MM.1S (cell line): ENCODE results near the gene DENND1A.

Source experiments
- DNase-seq: peaks from one replicate; pipeline ENCODE4 v3.0.0-alpha.2; 2015
- H2AFZ ChIP-seq: fragments of 300-600 bp; sonication (generic); 2 replicates; pipeline ENCODE4 v1.6.0; 2016; ENCODE audit warnings: antibody characterized with exemption, low read length
- H3F3A ChIP-seq: fragments of 300-600 bp; sonication (generic); 2 replicates; pipeline ENCODE4 v1.6.1; 2016; ENCODE audit warnings: mild to moderate bottlenecking, antibody characterized with exemption, low read length, moderate library complexity, mixed read lengths; ENCODE audit not compliant: insufficient read depth
- H3K27ac ChIP-seq: fragments of 300-600 bp; sonication (generic); 2 replicates; pipeline ENCODE4 v1.5.1; 2016; ENCODE audit warnings: mild to moderate bottlenecking, low read length
- H3K27me3 ChIP-seq: fragments of 300-600 bp; sonication (generic); replicated peaks from 2 replicates; pipeline ENCODE4 v1.6.0; 2016; ENCODE audit warnings: low read length; ENCODE audit not compliant: insufficient read depth
- H3K36me3 ChIP-seq: fragments of 300-600 bp; sonication (generic); replicated peaks from 2 replicates; pipeline ENCODE4 v1.6.1; 2016; ENCODE audit warnings: mild to moderate bottlenecking, low read length, mixed read lengths; ENCODE audit not compliant: insufficient read depth
- H3K4me1 ChIP-seq: fragments of 300-600 bp; sonication (generic); 2 replicates; pipeline ENCODE4 v1.6.1; 2016; ENCODE audit warnings: low read length, mixed read lengths
- H3K4me2 ChIP-seq: fragments of 300-600 bp; sonication (generic); 2 replicates; pipeline ENCODE4 v1.6.0; 2016; ENCODE audit warnings: low read depth, low read length
- H3K4me3 ChIP-seq: fragments of 300-600 bp; sonication (generic); 2 replicates; pipeline ENCODE4 v1.5.1; 2016; ENCODE audit warnings: low read length, mixed read lengths
- H3K79me2 ChIP-seq: fragments of 300-600 bp; sonication (generic); 2 replicates; pipeline ENCODE4 v1.6.1; 2016; ENCODE audit warnings: mixed run types, low read length, mixed read lengths
- H3K9ac ChIP-seq: fragments of 300-600 bp; sonication (generic); 2 replicates; pipeline ENCODE4 v1.6.1; 2016; ENCODE audit warnings: low read length, mixed read lengths
- H3K9me2 ChIP-seq: fragments of 300-600 bp; sonication (generic); replicated peaks from 2 replicates; pipeline ENCODE4 v1.6.1; 2016; ENCODE audit warnings: mild to moderate bottlenecking, low read length, mixed read lengths; ENCODE audit not compliant: insufficient read depth
- H3K9me3 ChIP-seq: fragments of 300-600 bp; sonication (generic); replicated peaks from 2 replicates; pipeline ENCODE4 v1.6.1; 2016; ENCODE audit warnings: mild to moderate bottlenecking, low read length, mixed read lengths; ENCODE audit not compliant: insufficient read depth
- H4K20me1 ChIP-seq: fragments of 300-600 bp; sonication (generic); 2 replicates; pipeline ENCODE4 v1.6.1; 2016; ENCODE audit warnings: mild to moderate bottlenecking, low read length, moderate library complexity, mixed read lengths; ENCODE audit not compliant: insufficient read depth
- CTCF ChIP-seq: fragments of 300-600 bp; sonication (generic); IDR thresholded peaks from 2 replicates; pipeline ENCODE4 v1.5.1; 2016; ENCODE audit warnings: antibody characterized with exemption, low read length, mixed read lengths
- EZH2 ChIP-seq: fragments of 300-600 bp; sonication (generic); optimal IDR thresholded peaks from 2 replicates; pipeline ENCODE3; 2017; ENCODE audit warnings: low read depth, mild to moderate bottlenecking, antibody characterized with exemption, low read length, mixed read lengths
- EZH2phosphoT487 ChIP-seq: fragments of 300-600 bp; sonication (generic); IDR thresholded peaks from 2 replicates; pipeline ENCODE4 v1.6.1; 2018; ENCODE audit warnings: antibody characterized with exemption, low read length

The DENND1A gene

GRCh38 chr9:123410281-123410910 is 519.5 kb downstream of the DENND1A start:
- no peak overlapping the region for H3K9ac ChIP-seq
- no peaks in the 10 kb centered on the region for H3K9me3 ChIP-seq
- no peak overlapping the region for H3K4me2 ChIP-seq
- no peaks in the 10 kb centered on the region for H3K9me2 ChIP-seq
- H3K27me3 ChIP-seq, result no peaks in the 10 kb centered on the region
- H3F3A ChIP-seq, result no peaks in the 10 kb centered on the region
- H3K36me3 ChIP-seq, result no peaks in the 10 kb centered on the region
- no peaks in the 10 kb centered on the region for H4K20me1 ChIP-seq
- no peak overlapping the region for H2AFZ ChIP-seq
- H3K4me3 ChIP-seq, result no peak overlapping the region
- H3K27ac ChIP-seq, result no peak overlapping the region
- no peaks in the 10 kb centered on the region for H3K79me2 ChIP-seq
- TF ChIP-seq EZH2 (no peak), EZH2phosphoT487 (no peak), CTCF (no peak)
- H3K4me1 ChIP-seq, result no peaks in the 10 kb centered on the region
- no peak for DNase-seq

- Histone ChIP-seq H3K9me2 (no peaks in the 10 kb centered on the region), H3K27ac (no peak overlapping the region), H3K36me3 (no peaks in the 10 kb centered on the region), H3K79me2 (no peaks in the 10 kb centered on the region), H3K9me3 (no peaks in the 10 kb centered on the region), H4K20me1 (no peaks in the 10 kb centered on the region), H3K4me1 (no peaks in the 10 kb centered on the region), H3K4me2 (no peak overlapping the region), H3K27me3 (no peaks in the 10 kb centered on the region), H3F3A (no peaks in the 10 kb centered on the region), H3K4me3 (no peak overlapping the region), H2AFZ (no peak overlapping the region), H3K9ac (no peak overlapping the region)
- TF ChIP-seq EZH2 (no peak), EZH2phosphoT487 (no peak), CTCF (no peak)
- no peak for DNase-seq
Measured at GRCh38 chr9:123408313-123409262, 521.3 kb downstream of the DENND1A start.

- no peak for DNase-seq
- no peak overlapping the region for H3K9ac ChIP-seq
- H3K4me2 ChIP-seq, result no peak overlapping the region
- H3K4me1 ChIP-seq, result no peaks in the 10 kb centered on the region
- no peak overlapping the region for H3K4me3 ChIP-seq
- H3K9me2 ChIP-seq, result no peaks in the 10 kb centered on the region
- no peaks in the 10 kb centered on the region for H3K36me3 ChIP-seq
- H3K27me3 ChIP-seq, result no peaks in the 10 kb centered on the region
- TF ChIP-seq EZH2 (no peak), CTCF (no peak), EZH2phosphoT487 (no peak)
- no peaks in the 10 kb centered on the region for H3K79me2 ChIP-seq
- no peak overlapping the region for H2AFZ ChIP-seq
- no peaks in the 10 kb centered on the region for H4K20me1 ChIP-seq
- H3K9me3 ChIP-seq, result no peaks in the 10 kb centered on the region
- H3K27ac ChIP-seq, result no peak overlapping the region
- H3F3A ChIP-seq, result no peaks in the 10 kb centered on the region
Measured at GRCh38 chr9:123407217-123407851, 522.6 kb downstream of the DENND1A start.
